HepG2 (cell line): Measurements from ENCODE around the gene LRRC53. TPM values are rescaled to one million over a fixed set of nuclear protein-coding genes. Genes with fewer than 3 reads are reported as not detected.
A peak's percentile ranks its signal among the peaks of the same experiment; 100 is the strongest.

Experiments used
- ATAC-seq: fragments of 200-7000 bp; cut with Tn5 transposase; 3 replicates; pipeline ENCODE4 v1.9.1; 2020; ENCODE audit warnings: mild to moderate bottlenecking, moderate library complexity
- BruUV-seq: library from RNA; stranded (reverse); fragments of 400-500 nt; replicated peaks from 2 replicates; lab custom pipeline; 2021; lab: Mats Ljungman, UMichigan
- CTCF ChIA-PET: fragments of 300-600 bp; formaldehyde crosslinking; extraction: SDS; loops from one replicate; lab custom pipeline; 2021; ENCODE audit warnings: low total read pairs, inconsistent platforms, low intra/inter-chr PET ratio; lab: Yijun Ruan, JAX
- POLR2A ChIA-PET: fragments of 350-600 bp; sonication (Branson Sonifier 250); formaldehyde crosslinking; loops from one replicate; lab custom pipeline; 2020; ENCODE audit warnings: antibody characterized with exemption, inconsistent platforms; lab: Yijun Ruan, JAX
- DNase-seq: peaks from one replicate; pipeline ENCODE4 v3.0.0-alpha.2; 2015; ENCODE audit warnings: low spot score
- FAIRE-seq: peaks from 3 replicates; lab custom pipeline; 2011; peaks lifted over from hg19 to GRCh38; lab: Jason Lieb, UNC
- H2AFZ ChIP-seq: one replicate; pipeline ENCODE4 v1.6.1; 2011; ENCODE audit warnings: low read length, inconsistent platforms
- H3K27ac ChIP-seq: fragments of 300-600 bp; 3 replicates; pipeline ENCODE4 v1.8.0; 2011; ENCODE audit warnings: mixed run types, mild to moderate bottlenecking, mixed read lengths, low read length, inconsistent platforms; ENCODE audit not compliant: insufficient read depth; ENCODE audit errors: extremely low read length
- H3K27me3 ChIP-seq, 2 experiments: fragments of 200-600 bp in 1 of 2; 2 replicates in 1 of 2; 3 replicates in 1 of 2; pipeline versions ENCODE4 v1.6.0 to v1.8.0; 2011; ENCODE audit warnings: low read length in 2 of 2, mild to moderate bottlenecking in 2 of 2, moderate library complexity in 2 of 2, inconsistent platforms in 1 of 2; ENCODE audit not compliant: insufficient read depth in 2 of 2, control insufficient read depth in 1 of 2
- H3K36me3 ChIP-seq, 2 experiments: fragments of 200-600 bp in 1 of 2; replicated peaks in 1 of 2; 2 replicates in 1 of 2; 3 replicates in 1 of 2; pipeline versions ENCODE4 v1.5.1 to v1.8.0; 2011; ENCODE audit warnings: low read length in 2 of 2, inconsistent platforms in 1 of 2; ENCODE audit not compliant: insufficient read depth in 2 of 2, control insufficient read depth in 1 of 2
- H3K4me1 ChIP-seq: 2 replicates; pipeline ENCODE4 v1.5.1; 2012; ENCODE audit warnings: low read length, inconsistent platforms; ENCODE audit not compliant: insufficient read depth
- H3K4me2 ChIP-seq: 2 replicates; pipeline ENCODE4 v1.6.0; 2011; ENCODE audit warnings: low read depth, low read length, inconsistent platforms
- H3K4me3 ChIP-seq, 3 experiments: fragments of 200-600 bp in 1 of 3; sonication (generic), shearing (Covaris generic) in 1 of 3; replicated peaks in 1 of 3; 2 replicates each; pipeline ENCODE4 v1.5.1; 2011 to 2016; ENCODE audit warnings: low read length in 3 of 3, inconsistent platforms in 2 of 3, low read depth in 2 of 3, mild to moderate bottlenecking in 2 of 3, control low read depth in 1 of 3, mixed read lengths in 1 of 3; ENCODE audit not compliant: insufficient read depth in 1 of 3
- H3K79me2 ChIP-seq: one replicate; pipeline ENCODE4 v1.6.1; 2011; ENCODE audit warnings: low read length, inconsistent platforms; ENCODE audit not compliant: insufficient read depth
- H3K9ac ChIP-seq: 2 replicates; pipeline ENCODE4 v1.6.0; 2011; ENCODE audit warnings: mild to moderate bottlenecking, low read depth, low read length, inconsistent platforms; ENCODE audit not compliant: insufficient read depth
- H3K9me3 ChIP-seq: 2 replicates; pipeline ENCODE4 v1.5.1; 2012; ENCODE audit warnings: mild to moderate bottlenecking, low read length
- H4K20me1 ChIP-seq: 2 replicates; pipeline ENCODE4 v1.6.0; 2011; ENCODE audit warnings: inconsistent platforms, mild to moderate bottlenecking, low read length, moderate library complexity; ENCODE audit not compliant: insufficient read depth
- CBX5 ChIP-seq: sonication (generic); formaldehyde crosslinking; IDR thresholded peaks from 2 replicates; pipeline ENCODE4 v1.4.0; 2020; ENCODE audit warnings: missing genetic modification reagents, borderline replicate concordance
- MAFF ChIP-seq: IDR thresholded peaks from 2 replicates; pipeline ENCODE4 v1.6.1; 2011; ENCODE audit warnings: low read depth, low read length, improper control_type of control experiment
- MAFK ChIP-seq, 2 experiments: IDR thresholded peaks in 1 of 2; conservative IDR thresholded peaks in 1 of 2; 2 replicates each; pipeline ENCODE4 v1.6.1; 2011; ENCODE audit warnings: improper control_type of control experiment in 2 of 2, low read length in 2 of 2
- MEIS1 ChIP-seq: sonication (generic); formaldehyde crosslinking; IDR thresholded peaks from 2 replicates; pipeline ENCODE4 v1.9.0; 2021; ENCODE audit warnings: mild to moderate bottlenecking, missing genetic modification reagents, moderate library complexity, borderline replicate concordance
- MYNN ChIP-seq: sonication (generic); formaldehyde crosslinking; IDR thresholded peaks from 2 replicates; pipeline ENCODE4 v1.4.0; 2020; ENCODE audit warnings: mild to moderate bottlenecking, low read depth, missing genetic modification reagents
- NCOR1 ChIP-seq: fragments of 200-600 bp; sonication (generic); IDR thresholded peaks from 2 replicates; pipeline ENCODE4 v1.7.0; 2017; ENCODE audit warnings: antibody characterized with exemption, low read length, borderline replicate concordance
- PATZ1 ChIP-seq: sonication (generic); formaldehyde crosslinking; IDR thresholded peaks from 2 replicates; pipeline ENCODE4 v1.4.0; 2020; ENCODE audit warnings: missing genetic modification reagents
- PHB2 ChIP-seq: fragments of 450-650 bp; IDR thresholded peaks from 2 replicates; pipeline ENCODE4 v1.6.1; 2018; ENCODE audit not compliant: partially characterized antibody
- RFX3 ChIP-seq: IDR thresholded peaks from 2 replicates; pipeline ENCODE4 v1.6.1; 2016; ENCODE audit warnings: missing biosample characterization, missing genetic modification reagents
- SMARCE1 ChIP-seq: fragments of 450-650 bp; IDR thresholded peaks from 2 replicates; pipeline ENCODE4 v1.6.1; 2017; ENCODE audit warnings: borderline replicate concordance
- SNRNP70 ChIP-seq: fragments of 200-400 bp; formaldehyde crosslinking; IDR thresholded peaks from 2 replicates; pipeline ENCODE4 v1.6.1; 2017; ENCODE audit warnings: mild to moderate bottlenecking, low read depth, low read length, moderate library complexity
- SPEN ChIP-seq: sonication (generic); formaldehyde crosslinking; IDR thresholded peaks from 2 replicates; pipeline ENCODE4 v1.5.1; 2020; ENCODE audit warnings: low read depth, mild to moderate bottlenecking, missing genetic modification reagents
- YEATS2 ChIP-seq: sonication (generic); formaldehyde crosslinking; IDR thresholded peaks from 2 replicates; pipeline ENCODE4 v1.4.0; 2020; ENCODE audit warnings: missing genetic modification reagents, borderline replicate concordance
- ZKSCAN8 ChIP-seq: IDR thresholded peaks from 2 replicates; pipeline ENCODE4 v1.6.1; 2016; ENCODE audit warnings: borderline replicate concordance, missing genetic modification reagents, missing compliant biosample characterization
- ZNF12 ChIP-seq: sonication (generic); formaldehyde crosslinking; IDR thresholded peaks from 2 replicates; pipeline ENCODE4 v1.5.0; 2020; ENCODE audit warnings: missing genetic modification reagents
- ZNF574 ChIP-seq: sonication (generic); formaldehyde crosslinking; IDR thresholded peaks from 2 replicates; pipeline ENCODE4 v1.4.0; 2020; ENCODE audit warnings: missing genetic modification reagents
- WGBS: methylation state at CpG from one replicate; pipeline ENCODE4 v1.1.6; 2017; ENCODE audit warnings: low lambda C conversion rate; 5-methylcytosine and 5-hydroxymethylcytosine counted together
- in situ Hi-C: cut with HindIII; loops from 2 replicates; pipeline ENCODE4 v1.10.0; 2017; ENCODE audit warnings: low pct_unique_long_range_greater_than_20kb; ENCODE audit not compliant: extremely low pct_ligation_motif_present
- intact Hi-C: fragments of 100-400 bp; cut with micrococcal nuclease; formaldehyde crosslinking; loops from one replicate; pipeline ENCODE4 v1.10.0; 2022; ENCODE audit not compliant: unreplicated experiment
- polyA plus RNA-seq, 8 experiments: library from polyadenylated mRNA; depleted of rRNA in 3 of 8; stranded (reverse) in 7 of 8; unstranded in 1 of 8; fragments of >200 nt; fragmentation: Illumina TruSeq in 4 of 8; extraction: Trizol in 4 of 8; gene quantifications; 2 replicates each; pipeline versions ENCODE4 v1.2.1 to v1.2.3, GENCODE V29; 2011 to 2016; ENCODE audit warnings: low read depth in 4 of 8, missing spikeins in 1 of 8, mixed read lengths in 1 of 8; ENCODE audit not compliant: insufficient read depth in 1 of 8
- total RNA-seq, 5 experiments: library from RNA; depleted of rRNA; stranded (reverse); fragments of >200 nt; fragmentation: Illumina TruSeq; extraction: Trizol; gene quantifications; 2 replicates each; pipeline ENCODE4 v1.2.3, GENCODE V29; 2016; ENCODE audit warnings: low read depth in 1 of 5

LRRC53 gene
- total and polyA plus RNA-seq, 2 of the 13 experiments (the other 11 are each of a cell fraction or from before 2014, with no cell fraction given): not detected

- Histone ChIP-seq H3K27ac (no peak overlapping the region), H3K4me1 (no peaks in the 10 kb centered on the region), H3K9ac (no peak overlapping the region), H3K4me2 (no peak overlapping the region), H3K9me3 (no peaks in the 10 kb centered on the region), H3K27me3 (no peaks in the 10 kb centered on the region), H3K4me3 (no peak overlapping the region), H2AFZ (no peak overlapping the region), H3K79me2 (no peaks in the 10 kb centered on the region), H3K36me3 (no peaks in the 10 kb centered on the region), H4K20me1 (no peaks in the 10 kb centered on the region)
- TF ChIP-seq SMARCE1 (no peak), MYNN (CRISPR knock-in tag) (no peak), MAFK (conservative IDR thresholded peaks at IDR 0.05 in 1 of 2, IDR thresholded peaks at IDR 0.05 in 1 of 2; ENCODE audit: low read length in 2 of 2) (peak; percentile 18 to 77; a peak in 3 of 4 replicates), MAFF (peak; percentile 69)
- no TSS peak for BruUV-seq
- ATAC-seq (no peak), DNase-seq (no peak), FAIRE-seq (no peak)
- 0% methylated on average over 1 of the region's 1 CpG for WGBS
- intact Hi-C loops: no loop called here
- ChIA-PET POLR2A (no interaction called here), CTCF (no interaction called here)
- in situ Hi-C loops: loop anchor here (25.0 kb wide), 1 partner anchor 615 kb away; no protein-coding TSS in a partner anchor
Measured at GRCh38 chr1:74452035-74452434, 60.4 kb downstream of the LRRC53 start.

GRCh38 chr1:74437035-74437434, 75.4 kb downstream of the LRRC53 start:
- ChIA-PET POLR2A (no interaction called here), CTCF (no interaction called here)
- H3K9ac ChIP-seq: no peak overlapping the region
- H3K27me3 ChIP-seq: no peaks in the 10 kb centered on the region
- H3K4me2 ChIP-seq: no peak overlapping the region
- no peaks in the 10 kb centered on the region for H3K79me2 ChIP-seq
- no peaks in the 10 kb centered on the region for H3K4me1 ChIP-seq
- H3K9me3 ChIP-seq: no peaks in the 10 kb centered on the region
- no TSS peak for BruUV-seq
- intact Hi-C loops: no loop called here
- H3K4me3 ChIP-seq: no peak overlapping the region
- H4K20me1 ChIP-seq: no peaks in the 10 kb centered on the region
- FAIRE-seq (no peak), ATAC-seq (no peak), DNase-seq (no peak)
- in situ Hi-C loops: no loop called here
- no peak overlapping the region for H3K27ac ChIP-seq
- WGBS: 0% methylated on average over 1 of the region's 1 CpG
- H2AFZ ChIP-seq: no peak overlapping the region
- no peaks in the 10 kb centered on the region for H3K36me3 ChIP-seq
- TF ChIP-seq PATZ1 (CRISPR knock-in tag) (no peak), RFX3 (no peak), NCOR1 (no peak), ZNF12 (CRISPR knock-in tag) (no peak), PHB2 (no peak), CBX5 (no peak), SPEN (CRISPR knock-in tag) (no peak), YEATS2 (CRISPR knock-in tag) (no peak), SNRNP70 (no peak), MEIS1 (no peak), ZKSCAN8 (no peak), ZNF574 (CRISPR knock-in tag) (no peak)
